H1 (cell line): ENCODE measurements around the gene RNPEPL1. TPM values are rescaled to one million over a fixed set of nuclear protein-coding genes. Genes with fewer than 3 reads are reported as not detected.

Source experiments
- CTCF ChIA-PET: fragments of 300-600 bp; sonication (Branson Sonifier 250); formaldehyde crosslinking; loops from one replicate; lab custom pipeline; 2021; ENCODE audit not compliant: partially characterized antibody; lab: Charles Lee
- POLR2A ChIA-PET: fragments of 300-600 bp; sonication (Branson Sonifier 250); formaldehyde crosslinking; loops from one replicate; lab custom pipeline; 2021; ENCODE audit warnings: inconsistent platforms; ENCODE audit not compliant: partially characterized antibody; lab: Charles Lee
- DNase-seq, 2 experiments: peaks; one replicate each; pipeline versions ENCODE4 v3.0.0 to v3.0.0-alpha.2; 2010 to 2022; ENCODE audit warnings: low spot score in 2 of 2, low read depth in 1 of 2, mixed read lengths in 1 of 2
- FAIRE-seq: peaks from 2 replicates; lab custom pipeline; 2011; peaks lifted over from hg19 to GRCh38; lab: Jason Lieb, UNC
- H2AFZ ChIP-seq: 2 replicates; pipeline ENCODE4 v1.8.1; 2012; ENCODE audit warnings: low read length, inconsistent platforms
- H2AK5ac ChIP-seq: 2 replicates; pipeline ENCODE4 v1.6.1; 2013; ENCODE audit warnings: low read depth, low read length
- H2BK120ac ChIP-seq: replicated peaks from 2 replicates; pipeline ENCODE3; 2013; ENCODE audit warnings: low read depth, low read length, inconsistent platforms
- H2BK12ac ChIP-seq: 2 replicates; pipeline ENCODE4 v1.6.1; 2013; ENCODE audit warnings: low read depth, low read length
- H2BK15ac ChIP-seq: 2 replicates; pipeline ENCODE4 v1.6.1; 2013; ENCODE audit warnings: low read length
- H2BK20ac ChIP-seq: 2 replicates; pipeline ENCODE4 v1.6.1; 2013; ENCODE audit warnings: low read length
- H2BK5ac ChIP-seq: 2 replicates; pipeline ENCODE4 v1.6.1; 2013; ENCODE audit warnings: low read depth, low read length
- H3K14ac ChIP-seq: 2 replicates; pipeline ENCODE4 v1.6.1; 2013; ENCODE audit warnings: inconsistent platforms; ENCODE audit not compliant: insufficient read length
- H3K18ac ChIP-seq: 2 replicates; pipeline ENCODE4 v1.6.1; 2013; ENCODE audit warnings: low read length; ENCODE audit errors: extremely low read depth
- H3K23ac ChIP-seq: 2 replicates; pipeline ENCODE4 v1.6.1; 2013; ENCODE audit warnings: inconsistent platforms; ENCODE audit not compliant: insufficient read length
- H3K23me2 ChIP-seq: 2 replicates; pipeline ENCODE4 v1.6.1; 2013; ENCODE audit warnings: low read depth, low read length
- H3K27ac ChIP-seq: 2 replicates; pipeline ENCODE4 v1.6.1; 2011; ENCODE audit warnings: low read depth, low read length, inconsistent platforms
- H3K27me3 ChIP-seq, 4 experiments: replicated peaks in 1 of 4; 1 replicate in 1 of 4; 2 replicates in 3 of 4; pipeline versions ENCODE4 v1.6.1 to v1.8.1; 2011 to 2013; ENCODE audit warnings: low read length in 3 of 4, mild to moderate bottlenecking in 3 of 4, inconsistent platforms in 2 of 4, mixed read lengths in 2 of 4, moderate library complexity in 1 of 4; ENCODE audit not compliant: control insufficient read depth in 3 of 4, insufficient read depth in 3 of 4; ENCODE audit errors: extremely low read depth in 1 of 4
- H3K36me3 ChIP-seq, 4 experiments: 2 replicates each; pipeline versions ENCODE4 v1.6.1 to v1.8.1; 2011 to 2013; ENCODE audit warnings: mild to moderate bottlenecking in 4 of 4, low read length in 3 of 4, moderate library complexity in 2 of 4, control low read depth in 1 of 4, inconsistent platforms in 1 of 4; ENCODE audit not compliant: insufficient read depth in 4 of 4, control insufficient read depth in 2 of 4
- H3K4ac ChIP-seq: replicated peaks from 2 replicates; pipeline ENCODE3; 2013; ENCODE audit warnings: low read length, low read depth, mixed read lengths, inconsistent platforms; ENCODE audit not compliant: insufficient read length
- H3K4me1 ChIP-seq, 4 experiments: replicated peaks in 1 of 4; 1 replicate in 1 of 4; 2 replicates in 3 of 4; pipeline versions ENCODE4 v1.6.1 to v1.8.1; 2011 to 2013; ENCODE audit warnings: low read length in 3 of 4, inconsistent platforms in 2 of 4, mixed read lengths in 1 of 4; ENCODE audit not compliant: insufficient read depth in 4 of 4, control insufficient read depth in 3 of 4
- H3K4me2 ChIP-seq, 2 experiments: 2 replicates each; pipeline versions ENCODE4 v1.6.1 to v1.8.1; 2011 to 2013; ENCODE audit warnings: low read depth in 2 of 2, low read length in 2 of 2, control low read depth in 1 of 2, inconsistent platforms in 1 of 2, mild to moderate bottlenecking in 1 of 2; ENCODE audit not compliant: insufficient read depth in 1 of 2
- H3K4me3 ChIP-seq, 4 experiments: fragments of 200-600, 300-600 bp in 1 of 4; sonication (generic), shearing (Covaris generic), sonication (Bioruptor Twin) in 1 of 4; 2 replicates each; pipeline versions ENCODE4 v1.5.1 to v1.8.1; 2011 to 2016; ENCODE audit warnings: low read length in 4 of 4, low read depth in 3 of 4, control low read depth in 2 of 4, inconsistent platforms in 2 of 4, mild to moderate bottlenecking in 2 of 4, mixed read lengths in 1 of 4, moderate library complexity in 1 of 4; ENCODE audit not compliant: insufficient read depth in 2 of 4; ENCODE audit errors: extremely low read depth in 1 of 4
- H3K56ac ChIP-seq: replicated peaks from 2 replicates; pipeline ENCODE3; 2013; ENCODE audit warnings: low read depth, mild to moderate bottlenecking, mixed read lengths, low read length, inconsistent platforms; ENCODE audit not compliant: insufficient read length
- H3K79me1 ChIP-seq: 2 replicates; pipeline ENCODE4 v1.6.1; 2013; ENCODE audit warnings: low read depth, low read length, control low read depth
- H3K79me2 ChIP-seq, 2 experiments: 2 replicates each; pipeline versions ENCODE4 v1.6.1 to v1.8.1; 2012 to 2013; ENCODE audit warnings: low read length in 2 of 2, mild to moderate bottlenecking in 2 of 2, inconsistent platforms in 1 of 2; ENCODE audit not compliant: insufficient read depth in 2 of 2, control insufficient read depth in 1 of 2
- H3K9ac ChIP-seq, 4 experiments: replicated peaks in 1 of 4; 1 replicate in 1 of 4; 2 replicates in 3 of 4; pipeline versions ENCODE4 v1.6.1 to v1.8.1; 2011 to 2013; ENCODE audit warnings: low read depth in 3 of 4, low read length in 3 of 4, control low read depth in 2 of 4, mild to moderate bottlenecking in 2 of 4, moderate library complexity in 2 of 4, inconsistent platforms in 1 of 4; ENCODE audit errors: extremely low read depth in 1 of 4
- H3K9me3 ChIP-seq, 2 experiments: 2 replicates each; pipeline versions ENCODE4 v1.6.1 to v1.8.1; 2012 to 2013; ENCODE audit warnings: mild to moderate bottlenecking in 2 of 2, moderate library complexity in 2 of 2, control low read depth in 1 of 2, inconsistent platforms in 1 of 2, low read depth in 1 of 2, low read length in 1 of 2, mixed read lengths in 1 of 2; ENCODE audit not compliant: insufficient read depth in 2 of 2
- H4K20me1 ChIP-seq, 2 experiments: replicated peaks in 1 of 2; 2 replicates each; pipeline versions ENCODE3 to v1.8.1; 2011 to 2013; ENCODE audit warnings: inconsistent platforms in 2 of 2, low read length in 2 of 2, mild to moderate bottlenecking in 1 of 2; ENCODE audit not compliant: insufficient read depth in 2 of 2, control insufficient read depth in 1 of 2
- H4K5ac ChIP-seq: 2 replicates; pipeline ENCODE4 v1.6.1; 2013; ENCODE audit warnings: low read length, low read depth, mixed read lengths, inconsistent platforms; ENCODE audit not compliant: insufficient read length
- H4K8ac ChIP-seq: 2 replicates; pipeline ENCODE4 v1.8.0; 2013; ENCODE audit warnings: mild to moderate bottlenecking, moderate library complexity, low read length, inconsistent platforms; ENCODE audit not compliant: insufficient read depth; ENCODE audit errors: extremely low read depth
- H4K91ac ChIP-seq: replicated peaks from 2 replicates; pipeline ENCODE3; 2013; ENCODE audit warnings: low read length, mixed read lengths, inconsistent platforms; ENCODE audit not compliant: insufficient read length
- CHD2 ChIP-seq: IDR thresholded peaks from 2 replicates; pipeline ENCODE4 v1.6.1; 2012; ENCODE audit warnings: low read length, improper control_type of control experiment
- EZH2 ChIP-seq: fragments of 200-600 bp; sonication (generic); IDR thresholded peaks from 2 replicates; pipeline ENCODE4 v1.7.1; 2012; ENCODE audit warnings: low read depth, mild to moderate bottlenecking, moderate library complexity, low read length, inconsistent platforms; ENCODE audit not compliant: severe bottlenecking
- MAX ChIP-seq: IDR thresholded peaks from 2 replicates; pipeline ENCODE4 v1.6.1; 2012; ENCODE audit warnings: inconsistent platforms
- RNF2 ChIP-seq: fragments of 200-900, 300-1000 bp; sonication (generic); IDR thresholded peaks from 2 replicates; pipeline ENCODE4 v1.7.1; 2016; ENCODE audit warnings: borderline replicate concordance, low read depth, mild to moderate bottlenecking, antibody characterized with exemption, low read length; ENCODE audit not compliant: poor library complexity, severe bottlenecking; ENCODE audit errors: missing control alignments
- SAP30 ChIP-seq: fragments of 300-600 bp; sonication (generic); IDR thresholded peaks from 2 replicates; pipeline ENCODE4 v1.7.1; 2012; ENCODE audit warnings: low read length, moderate library complexity, mild to moderate bottlenecking, inconsistent platforms; ENCODE audit not compliant: insufficient read depth, insufficient replicate concordance
- SIX5 ChIP-seq: IDR thresholded peaks from 2 replicates; pipeline ENCODE4 v1.6.1; 2011; ENCODE audit warnings: mild to moderate bottlenecking, low read depth, low read length
- SUZ12 ChIP-seq: fragments of 200-600 bp; sonication (generic); IDR thresholded peaks from 2 replicates; pipeline ENCODE4 v1.6.1; 2012; ENCODE audit warnings: mild to moderate bottlenecking, inconsistent platforms, low read length, moderate library complexity, mixed read lengths
- TCF12 ChIP-seq: IDR thresholded peaks from 2 replicates; pipeline ENCODE4 v1.6.1; 2011; ENCODE audit warnings: low read depth, mild to moderate bottlenecking, low read length
- WGBS, 2 experiments: shearing (Covaris generic) in 1 of 2; methylation state at CpG; one replicate each; pipeline versions ENCODE4 v1.1.6 to v1.1.7; 2013 to 2015; ENCODE audit warnings: low lambda C conversion rate in 2 of 2, mixed read lengths in 2 of 2, inconsistent platforms in 1 of 2, low coverage in 1 of 2, missing lambda C conversion rate in 1 of 2; ENCODE audit not compliant: insufficient replicate concordance in 2 of 2, insufficient coverage in 1 of 2, insufficient read length in 1 of 2; ENCODE audit errors: extremely low coverage in 1 of 2, missing lambda C conversion rate in 1 of 2; 5-methylcytosine and 5-hydroxymethylcytosine counted together
- polyA plus RNA-seq, 7 experiments: library from polyadenylated mRNA; depleted of rRNA in 3 of 7; stranded (reverse) in 5 of 7; unstranded in 2 of 7; fragments of >200 nt in 5 of 7; fragments of 200-250 nt in 2 of 7; gene quantifications; 1 replicate in 5 of 7; 2 replicates in 1 of 7; 4 replicates in 1 of 7; pipeline versions ENCODE4 v1.2.1 to v1.2.3, GENCODE V29; 2011 to 2013; ENCODE audit warnings: missing spikeins in 2 of 7, mixed read lengths in 2 of 7
- total RNA-seq: library from RNA; stranded (reverse); fragmentation: NEBNext Ultra II Directional; extraction: Animal tissue kit (Norgen Biotek cat#: 25700); gene quantifications from 2 replicates; pipeline ENCODE4 v1.2.1, GENCODE V29; 2021
- TF ChIP-seq, protein P1 (sequence below): IDR thresholded peaks from 2 replicates; pipeline ENCODE4 v1.6.1; 2011; ENCODE audit warnings: low read depth, mild to moderate bottlenecking, low read length; ENCODE audit not compliant: insufficient read depth

The RNPEPL1 gene
- total and polyA plus RNA-seq, 2 of the 8 experiments (the other 6 are each of a cell fraction or from before 2014, with no cell fraction given), result 9.0 to 11.3 TPM

DNA sequence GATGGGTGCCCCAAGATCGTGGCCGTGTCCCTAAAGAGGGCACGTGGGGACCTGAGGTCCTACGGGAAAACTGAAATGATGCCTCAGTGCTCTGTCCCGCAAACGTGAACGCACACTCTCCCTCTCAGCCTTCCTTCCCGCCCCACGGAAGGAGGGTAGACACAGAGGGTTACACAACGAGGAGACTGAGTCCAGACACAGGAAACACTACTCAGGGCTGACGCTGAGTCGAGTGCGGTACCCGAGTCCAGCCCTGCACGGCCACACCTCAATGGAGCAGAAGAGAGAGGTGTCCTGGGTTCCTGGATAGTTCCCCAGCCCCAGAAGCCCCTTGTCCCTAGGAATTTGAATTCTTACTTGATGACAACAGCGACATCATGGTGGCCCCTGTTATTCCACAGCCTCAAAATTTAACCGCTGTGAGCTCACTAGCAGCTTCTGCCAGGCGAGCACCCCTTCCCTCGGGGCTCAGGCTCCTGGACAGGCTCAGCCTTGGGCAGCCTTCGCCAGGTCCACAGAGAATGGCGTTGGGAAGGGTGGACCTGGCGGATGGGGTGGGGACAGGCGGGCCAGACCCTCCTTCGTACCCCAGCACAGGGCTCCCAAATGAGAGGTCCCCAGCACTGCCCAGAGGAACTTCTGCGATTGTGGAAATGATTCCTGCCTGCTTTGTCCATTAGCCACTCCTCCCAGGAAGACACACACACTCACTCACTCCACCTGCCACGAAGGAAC is 980 bp upstream of the RNPEPL1 start:
- Histone ChIP-seq H2BK5ac (no peak overlapping the region; the same call in 1 of the 2 replicates), H3K27ac (no peak overlapping the region), H2AK5ac (peak overlapping the region; percentile 82; the same call in 1 of the 2 replicates), H2BK15ac (no peak overlapping the region; the same call in 1 of the 2 replicates), H3K56ac (no peak overlapping the region), H4K5ac (no peak overlapping the region), H3K14ac (no peak overlapping the region), H3K23ac (no peak overlapping the region), H2AFZ (no peak overlapping the region), H3K9me3 (no peaks in the 10 kb centered on the region), H3K4ac (no peak overlapping the region), H3K36me3 (no peaks in the 10 kb centered on the region), H3K4me3 (peak overlapping the region; percentile 40 to 65 (median 52)), H4K20me1 (peaks cover 3 to 17% of the 10 kb centered on the region in 2 experiments), H3K23me2 (peaks cover 10% of the 10 kb centered on the region; the same call in 1 of the 2 replicates), H4K8ac (peak overlapping the region; percentile 75), H4K91ac (no peak overlapping the region), H3K27me3 (peaks cover 18 to 34% (median 30%) of the 10 kb centered on the region in 4 experiments), H2BK12ac (peak overlapping the region; percentile 35; the same call in 1 of the 2 replicates), H3K18ac (0 out of 2 replicates have a peak overlapping the region, but pooled peaks have one; percentile 0), H3K79me2 (no peaks in the 10 kb centered on the region), H3K4me2 (peak overlapping the region; percentile 81 to 88), H2BK20ac (no peak overlapping the region), H2BK120ac (no peak overlapping the region), H3K9ac (no peak overlapping the region; a peak in 1 of 7 replicates), H3K79me1 (no peaks in the 10 kb centered on the region), H3K4me1 (peaks cover 0 to 29% (median 21%) of the 10 kb centered on the region in 4 experiments; a peak in 6 of 7 replicates)
- POLR2A ChIA-PET, result interaction anchor here (3.0 kb wide), 1 partner anchor 19 kb away, joined by 21 read pairs; the partner anchor contains the start of gene CAPN10
- peak in 1 of 2 experiments; percentile 43 for DNase-seq
- CTCF ChIA-PET, result interaction anchor here (0.8 to 5.3 kb wide), 7 partner anchors 10 to 126 kb away, joined by 3 to 37 read pairs (median 5); partner anchors contain the start of genes ANKMY1 and CAPN10
- no peak for FAIRE-seq
- 66% methylated on average over 26 of the region's 26 CpGs; no CpG with 5 or more reads in 1 of the 2 experiments for WGBS, 2 experiments
- TF ChIP-seq SIX5 (no peak), SAP30 (no peak), RNF2 (peak; percentile 46), EZH2 (peak; percentile 43), CHD2 (no peak), TCF12 (no peak), SUZ12 (peak; percentile 69; the same call in 1 of the 2 replicates), MAX (no peak)
- TF ChIP-seq, protein P1, sequence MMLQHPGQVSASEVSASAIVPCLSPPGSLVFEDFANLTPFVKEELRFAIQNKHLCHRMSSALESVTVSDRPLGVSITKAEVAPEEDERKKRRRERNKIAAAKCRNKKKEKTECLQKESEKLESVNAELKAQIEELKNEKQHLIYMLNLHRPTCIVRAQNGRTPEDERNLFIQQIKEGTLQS, result no peak
